Measurements from ENCODE around the gene ENPP6.
A peak's percentile ranks its signal among the peaks of the same experiment; 100 is the strongest.

The ENPP6 gene

GRCh38 chr4:184189966-184190365, 27.7 kb downstream of the ENPP6 start:
- Mint-ChIP-seq H3K36me3 (ENCODE audit: low read depth) (no peaks in the 10 kb centered on the region), H3K27me3 (peaks cover 1% of the 10 kb centered on the region), H3K4me1 (no peaks in the 10 kb centered on the region), H3K27ac (no peak overlapping the region), H3K9me3 (no peaks in the 10 kb centered on the region), H3K4me3 (no peak overlapping the region)
- ATAC-seq (no peak), DNase-seq (no peak)

- H3K9me3 Mint-ChIP-seq = no peaks in the 10 kb centered on the region
- no peaks in the 10 kb centered on the region for H3K4me1 Mint-ChIP-seq
- H3K4me3 Mint-ChIP-seq = no peak overlapping the region
- H3K27ac Mint-ChIP-seq = no peak overlapping the region
- peaks cover 1% of the 10 kb centered on the region for H3K27me3 Mint-ChIP-seq
- no peaks in the 10 kb centered on the region for H3K36me3 Mint-ChIP-seq (ENCODE audit: low read depth)
- DNase-seq = no peak
- ATAC-seq = no peak
Observed at GRCh38 chr4:184188443-184189400, 29.0 kb downstream of the ENPP6 start.

DNA sequence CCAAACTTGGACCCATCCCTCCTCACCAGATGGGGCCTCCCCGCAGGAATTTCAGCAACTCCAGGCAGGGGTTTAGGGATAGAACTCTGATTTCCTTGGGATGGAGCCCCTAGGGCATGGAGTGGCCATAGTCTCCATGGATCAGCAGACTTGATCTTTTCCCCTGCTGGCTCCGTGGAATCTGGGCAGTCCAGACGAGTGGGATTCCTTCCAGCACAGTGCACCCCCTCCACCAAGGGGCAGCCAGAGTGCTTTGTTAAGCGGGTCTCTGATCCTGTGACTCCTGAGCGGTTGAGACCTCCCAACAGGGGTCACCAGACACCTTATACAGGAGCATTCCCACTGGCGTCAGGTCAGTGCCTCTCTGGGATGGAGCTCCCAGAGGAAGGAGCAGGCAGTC, 40.4 kb downstream of the ENPP6 start:
- no peak for DNase-seq
- Mint-ChIP-seq H3K4me1 (no peaks in the 10 kb centered on the region), H3K4me3 (no peak overlapping the region), H3K9me3 (peaks cover 20% of the 10 kb centered on the region), H3K27ac (no peak overlapping the region), H3K36me3 (ENCODE audit: low read depth) (no peaks in the 10 kb centered on the region), H3K27me3 (peaks cover 25% of the 10 kb centered on the region)
- ATAC-seq = no peak

- Mint-ChIP-seq H3K4me1 (peaks cover 6% of the 10 kb centered on the region), H3K4me3 (no peak overlapping the region), H3K27ac (no peak overlapping the region), H3K27me3 (peaks cover 31% of the 10 kb centered on the region), H3K9me3 (peaks cover 17% of the 10 kb centered on the region), H3K36me3 (ENCODE audit: low read depth) (no peaks in the 10 kb centered on the region)
- ATAC-seq (no peak), DNase-seq (no peak)
Observed at GRCh38 chr4:184174571-184175488, 42.8 kb downstream of the ENPP6 start.

GRCh38 chr4:184171011-184171410, 46.7 kb downstream of the ENPP6 start:
- Mint-ChIP-seq H3K27ac (no peak overlapping the region), H3K4me3 (no peak overlapping the region), H3K27me3 (peaks cover 45% of the 10 kb centered on the region), H3K36me3 (ENCODE audit: low read depth) (no peaks in the 10 kb centered on the region), H3K4me1 (peaks cover 10% of the 10 kb centered on the region), H3K9me3 (no peaks in the 10 kb centered on the region)
- ATAC-seq (peak; percentile 22), DNase-seq (no peak)

- no peaks in the 10 kb centered on the region for H3K9me3 Mint-ChIP-seq
- peaks cover 45% of the 10 kb centered on the region for H3K27me3 Mint-ChIP-seq
- ATAC-seq (no peak), DNase-seq (no peak)
- peaks cover 10% of the 10 kb centered on the region for H3K4me1 Mint-ChIP-seq
- H3K4me3 Mint-ChIP-seq = no peak overlapping the region
- H3K27ac Mint-ChIP-seq = no peak overlapping the region
- H3K36me3 Mint-ChIP-seq (ENCODE audit: low read depth) = no peaks in the 10 kb centered on the region
Observed at GRCh38 chr4:184169225-184169867, 48.3 kb downstream of the ENPP6 start.

- Mint-ChIP-seq H3K9me3 (no peaks in the 10 kb centered on the region), H3K27me3 (peaks cover 46% of the 10 kb centered on the region), H3K27ac (no peak overlapping the region), H3K4me3 (no peak overlapping the region), H3K4me1 (peaks cover 10% of the 10 kb centered on the region), H3K36me3 (ENCODE audit: low read depth) (no peaks in the 10 kb centered on the region)
- peak; percentile 83 for ATAC-seq
- DNase-seq = peak; percentile 78
Observed at GRCh38 chr4:184168406-184169019, 49.2 kb downstream of the ENPP6 start.

GRCh38 chr4:184167576-184167975, 50.1 kb downstream of the ENPP6 start:
- DNase-seq = no peak
- Mint-ChIP-seq H3K27ac (no peak overlapping the region), H3K4me3 (no peak overlapping the region), H3K36me3 (ENCODE audit: low read depth) (no peaks in the 10 kb centered on the region), H3K4me1 (peaks cover 10% of the 10 kb centered on the region), H3K27me3 (peaks cover 42% of the 10 kb centered on the region), H3K9me3 (no peaks in the 10 kb centered on the region)
- ATAC-seq = no peak

DNA sequence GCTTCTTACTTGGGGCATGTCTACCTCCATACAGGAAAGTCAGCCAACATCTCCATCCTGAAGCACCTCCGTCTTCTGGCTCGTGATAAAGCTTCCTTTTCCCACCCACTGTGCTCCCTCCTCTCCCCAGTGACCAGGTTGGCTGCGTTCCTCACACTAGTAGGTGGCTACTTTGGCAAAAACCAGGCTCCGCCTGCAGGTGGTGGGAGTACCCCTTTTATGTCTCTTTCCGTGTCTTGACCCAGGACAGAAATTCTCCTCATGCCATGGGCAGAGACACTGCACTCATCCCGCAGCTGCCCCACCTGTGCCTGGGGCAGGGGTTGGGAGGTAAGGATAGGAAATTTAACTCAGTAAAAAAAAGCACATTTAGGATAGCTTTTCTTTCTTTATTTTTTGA, 50.9 kb downstream of the ENPP6 start:
- Mint-ChIP-seq H3K4me1 (peaks cover 9% of the 10 kb centered on the region), H3K27me3 (peaks cover 41% of the 10 kb centered on the region), H3K36me3 (ENCODE audit: low read depth) (no peaks in the 10 kb centered on the region), H3K4me3 (no peak overlapping the region), H3K9me3 (no peaks in the 10 kb centered on the region), H3K27ac (no peak overlapping the region)
- no peak for DNase-seq
- ATAC-seq = no peak

DNA sequence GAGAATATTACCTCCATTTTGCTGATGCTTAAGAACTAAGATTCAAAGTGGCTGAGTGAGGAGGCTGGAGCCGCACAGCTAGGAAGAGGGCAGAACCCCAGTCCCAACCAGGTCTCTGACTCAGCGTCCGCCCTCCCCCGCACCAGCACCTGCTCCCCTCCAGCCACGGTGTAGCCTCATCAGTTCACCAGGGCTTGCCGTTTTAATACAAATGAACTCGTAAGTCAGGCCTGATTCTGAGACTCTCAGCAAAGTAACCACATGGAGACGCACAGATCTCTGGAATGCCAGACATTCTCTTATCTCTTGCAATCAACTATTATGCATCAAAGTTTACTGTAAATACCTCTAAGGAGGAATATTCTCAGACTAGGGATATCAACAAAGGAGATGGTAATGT, 52.4 kb downstream of the ENPP6 start:
- Mint-ChIP-seq H3K27ac (no peak overlapping the region), H3K4me3 (no peak overlapping the region), H3K9me3 (no peaks in the 10 kb centered on the region), H3K4me1 (peaks cover 4% of the 10 kb centered on the region), H3K27me3 (peaks cover 50% of the 10 kb centered on the region), H3K36me3 (ENCODE audit: low read depth) (no peaks in the 10 kb centered on the region)
- ATAC-seq (no peak), DNase-seq (no peak)

DNA sequence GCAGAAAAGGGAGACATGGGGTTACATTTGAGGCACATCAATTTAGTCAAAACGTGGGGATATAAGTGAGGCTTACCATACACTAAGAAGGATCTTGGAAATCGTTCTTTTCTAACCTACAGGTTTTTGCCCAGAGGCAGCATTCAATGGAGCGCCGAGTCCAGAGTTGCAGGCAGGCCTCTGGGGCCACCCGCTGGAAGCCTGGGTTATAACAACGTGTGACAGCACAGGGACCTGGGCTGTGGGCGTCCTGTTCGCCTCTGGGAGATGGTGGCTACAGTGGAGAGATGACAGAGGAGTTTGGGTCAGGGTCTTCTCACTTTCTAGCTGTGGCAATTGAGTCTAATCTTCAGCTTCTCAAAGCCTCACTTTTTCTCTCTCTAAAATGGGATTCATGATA, 53.9 kb downstream of the ENPP6 start:
- H3K27me3 Mint-ChIP-seq = peaks cover 52% of the 10 kb centered on the region
- H3K36me3 Mint-ChIP-seq (ENCODE audit: low read depth) = no peaks in the 10 kb centered on the region
- H3K4me1 Mint-ChIP-seq = peaks cover 3% of the 10 kb centered on the region
- no peaks in the 10 kb centered on the region for H3K9me3 Mint-ChIP-seq
- ATAC-seq (peak; percentile 20), DNase-seq (peak; percentile 23)
- H3K4me3 Mint-ChIP-seq = no peak overlapping the region
- H3K27ac Mint-ChIP-seq = no peak overlapping the region

DNA sequence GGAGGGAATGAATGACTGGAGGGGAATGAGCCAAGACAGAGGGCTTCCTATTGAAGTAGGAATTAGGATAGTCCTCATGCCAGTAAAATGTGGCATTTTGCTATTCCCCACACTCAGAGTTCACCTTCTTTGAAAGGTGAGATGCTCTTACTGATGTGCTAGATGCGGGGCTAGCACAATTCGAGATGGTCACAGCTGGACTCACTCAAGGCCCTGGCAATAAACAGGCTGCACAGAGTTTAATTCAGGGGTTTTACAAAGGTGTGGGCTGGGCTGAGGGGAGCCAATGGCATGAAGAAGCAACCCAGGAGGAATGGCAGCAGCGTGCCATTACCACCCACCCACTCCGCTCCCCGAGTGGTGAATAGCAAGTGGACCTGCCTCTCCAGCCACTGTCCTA, 55.1 kb downstream of the ENPP6 start:
- no peaks in the 10 kb centered on the region for H3K36me3 Mint-ChIP-seq (ENCODE audit: low read depth)
- no peaks in the 10 kb centered on the region for H3K9me3 Mint-ChIP-seq
- H3K27me3 Mint-ChIP-seq = peaks cover 45% of the 10 kb centered on the region
- no peak overlapping the region for H3K27ac Mint-ChIP-seq
- no peak for ATAC-seq
- no peaks in the 10 kb centered on the region for H3K4me1 Mint-ChIP-seq
- H3K4me3 Mint-ChIP-seq = no peak overlapping the region
- no peak for DNase-seq

GRCh38 chr4:184157322-184157721, 60.4 kb downstream of the ENPP6 start:
- ATAC-seq (no peak), DNase-seq (no peak)
- Mint-ChIP-seq H3K4me3 (no peak overlapping the region), H3K9me3 (no peaks in the 10 kb centered on the region), H3K36me3 (ENCODE audit: low read depth) (no peaks in the 10 kb centered on the region), H3K4me1 (no peaks in the 10 kb centered on the region), H3K27me3 (peaks cover 27% of the 10 kb centered on the region), H3K27ac (no peak overlapping the region)

Measured in activated naive CD8-positive, alpha-beta T cell treated with anti-CD3 and anti-CD28 coated beads, Interleukin-2, amount 50 U/mL, for 24 hours (primary cell).